K562 (cell line): ENCODE measurements around the gene C5orf24. TPM values are rescaled to one million over a fixed set of nuclear protein-coding genes. Genes with fewer than 3 reads are reported as not detected.

Experiments used
- ATF7 ChIP-seq: fragments of 450-650 bp; IDR thresholded peaks from 2 replicates; pipeline ENCODE4 v1.7.1; 2014; ENCODE audit warnings: mild to moderate bottlenecking, moderate library complexity
- HDGF ChIP-seq: fragments of 450-650 bp; IDR thresholded peaks from 2 replicates; pipeline ENCODE4 v1.6.1; 2016
- MEF2A ChIP-seq: IDR thresholded peaks from 2 replicates; pipeline ENCODE4 v1.6.1; 2011; ENCODE audit warnings: low read depth, mild to moderate bottlenecking, low read length, moderate library complexity; ENCODE audit not compliant: control insufficient read depth
- NR4A1 ChIP-seq, 2 experiments: fragments of 250-450 bp in 1 of 2; fragments of 450-650 bp in 1 of 2; sonication (Bioruptor Pico) in 1 of 2; IDR thresholded peaks; 2 replicates each; pipeline versions ENCODE4 v1.4.0 to v1.6.1; 2016 to 2020; ENCODE audit warnings: mild to moderate bottlenecking in 2 of 2, missing compliant biosample characterization in 1 of 2, missing genetic modification characterization in 1 of 2, moderate library complexity in 1 of 2
- PHF21A ChIP-seq: fragments of 450-650 bp; IDR thresholded peaks from 2 replicates; pipeline ENCODE4 v1.6.1; 2017; ENCODE audit warnings: low read depth, borderline replicate concordance
- TEAD1 ChIP-seq, 2 experiments: fragments of 450-650 bp in 1 of 2; sonication (generic) in 1 of 2; formaldehyde crosslinking; IDR thresholded peaks; 2 replicates each; pipeline versions ENCODE4 v1.4.0 to v1.8.0; 2020 to 2022; ENCODE audit warnings: mild to moderate bottlenecking in 2 of 2, missing genetic modification reagents in 1 of 2
- ZBTB7A ChIP-seq: IDR thresholded peaks from 2 replicates; pipeline ENCODE4 v1.6.1; 2011; ENCODE audit warnings: low read depth, mild to moderate bottlenecking, low read length, moderate library complexity, borderline replicate concordance; ENCODE audit not compliant: control insufficient read depth
- ZNF764 ChIP-seq: fragments of 250-450 bp; sonication (Bioruptor Pico); IDR thresholded peaks from 2 replicates; pipeline ENCODE4 v1.4.0; 2020; ENCODE audit warnings: low read depth, mild to moderate bottlenecking, moderate library complexity
- polyA plus RNA-seq, 8 experiments: library from polyadenylated mRNA; depleted of rRNA in 4 of 8; stranded (reverse) in 5 of 8; unstranded in 3 of 8; fragments of >200 nt; fragmentation: Nextera tagmentation in 2 of 8; fragmentation: Illumina TruSeq in 1 of 8; extraction: Ambion mirVana in 2 of 8; extraction: Trizol in 1 of 8; gene quantifications; 2 replicates each; pipeline versions ENCODE4 v1.2.1 to v1.2.3, GENCODE V29; 2011 to 2014; ENCODE audit warnings: inconsistent platforms in 1 of 8, missing spikeins in 1 of 8
- total RNA-seq, 7 experiments: library from RNA; depleted of rRNA in 6 of 7; stranded (reverse); fragments of >200 nt in 6 of 7; fragmentation: Illumina TruSeq in 2 of 7; extraction: Trizol in 2 of 7; gene quantifications; 2 replicates each; pipeline versions ENCODE4 v1.2.1 to v1.2.3, GENCODE V29; 2011 to 2021; ENCODE audit warnings: low replicate concordance in 1 of 7
- TF ChIP-seq, protein P1 (sequence below): sonication (generic); formaldehyde crosslinking; IDR thresholded peaks from 2 replicates; pipeline ENCODE4 v1.8.1; 2022; ENCODE audit warnings: missing genetic modification reagents
- TF ChIP-seq, protein P2 (sequence below): fragments of 450-650 bp; IDR thresholded peaks from 2 replicates; pipeline ENCODE4 v1.7.1; 2018; ENCODE audit warnings: mild to moderate bottlenecking, low read depth; ENCODE audit not compliant: partially characterized antibody
- TF ChIP-seq, protein P3 (sequence below): sonication (generic); formaldehyde crosslinking; IDR thresholded peaks from 2 replicates; pipeline ENCODE4 v1.5.0; 2020; ENCODE audit warnings: missing genetic modification reagents
- TF ChIP-seq, protein P4 (sequence below), 2 experiments: fragments of 450-650 bp; formaldehyde crosslinking in 1 of 2; IDR thresholded peaks; 2 replicates each; pipeline versions ENCODE4 v1.4.0 to v1.6.1; 2014 to 2020; ENCODE audit warnings: mild to moderate bottlenecking in 2 of 2, borderline replicate concordance in 1 of 2, low read depth in 1 of 2

Gene C5orf24
- total and polyA plus RNA-seq, 9 of the 15 experiments (the other 6 are each of a cell fraction or from before 2014, with no cell fraction given), result 8.9 to 38.6 (median 28.4) TPM

DNA sequence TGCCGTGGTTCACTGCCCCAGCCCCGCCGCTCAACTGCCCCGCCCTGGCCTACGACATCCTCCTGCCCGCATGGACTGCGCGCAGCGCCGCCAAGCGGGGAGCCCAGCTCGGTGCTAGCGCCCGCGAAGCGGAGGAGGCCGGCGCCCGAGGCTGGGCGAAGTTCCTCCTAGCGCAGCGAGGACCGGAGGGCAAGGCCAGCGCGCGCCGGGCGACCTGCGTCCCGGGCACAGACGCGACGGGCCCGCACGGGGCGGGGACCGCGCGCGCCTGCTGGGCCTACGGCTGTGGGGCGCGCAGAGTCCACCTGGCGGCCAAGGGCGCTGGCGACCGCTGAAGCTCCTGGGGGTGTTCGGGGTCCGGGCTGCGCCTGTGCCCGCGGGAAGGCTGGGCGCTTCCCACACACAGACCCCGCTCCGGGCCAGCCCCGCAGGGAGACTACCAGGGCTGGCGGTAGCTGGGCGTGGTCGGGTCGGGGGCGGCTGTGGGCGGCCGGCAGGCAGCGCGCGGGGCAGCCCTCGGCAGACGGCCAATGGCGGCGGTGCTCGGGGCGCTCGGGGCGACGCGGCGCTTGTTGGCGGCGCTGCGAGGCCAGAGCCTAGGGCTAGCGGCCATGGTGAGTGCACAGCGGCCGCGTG is 59.0 kb downstream of the C5orf24 start, which contains the start of gene PCBD2 (continued):
- TF ChIP-seq, protein P1, sequence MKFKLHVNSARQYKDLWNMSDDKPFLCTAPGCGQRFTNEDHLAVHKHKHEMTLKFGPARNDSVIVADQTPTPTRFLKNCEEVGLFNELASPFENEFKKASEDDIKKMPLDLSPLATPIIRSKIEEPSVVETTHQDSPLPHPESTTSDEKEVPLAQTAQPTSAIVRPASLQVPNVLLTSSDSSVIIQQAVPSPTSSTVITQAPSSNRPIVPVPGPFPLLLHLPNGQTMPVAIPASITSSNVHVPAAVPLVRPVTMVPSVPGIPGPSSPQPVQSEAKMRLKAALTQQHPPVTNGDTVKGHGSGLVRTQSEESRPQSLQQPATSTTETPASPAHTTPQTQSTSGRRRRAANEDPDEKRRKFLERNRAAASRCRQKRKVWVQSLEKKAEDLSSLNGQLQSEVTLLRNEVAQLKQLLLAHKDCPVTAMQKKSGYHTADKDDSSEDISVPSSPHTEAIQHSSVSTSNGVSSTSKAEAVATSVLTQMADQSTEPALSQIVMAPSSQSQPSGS (CRISPR knock-in tag), result 0 out of 2 replicates have a peak, but pooled peaks have one; percentile 47
- no peak for TF ChIP-seq HDGF
- peak; percentile 81 for TF ChIP-seq ATF7
- TF ChIP-seq, protein P2, sequence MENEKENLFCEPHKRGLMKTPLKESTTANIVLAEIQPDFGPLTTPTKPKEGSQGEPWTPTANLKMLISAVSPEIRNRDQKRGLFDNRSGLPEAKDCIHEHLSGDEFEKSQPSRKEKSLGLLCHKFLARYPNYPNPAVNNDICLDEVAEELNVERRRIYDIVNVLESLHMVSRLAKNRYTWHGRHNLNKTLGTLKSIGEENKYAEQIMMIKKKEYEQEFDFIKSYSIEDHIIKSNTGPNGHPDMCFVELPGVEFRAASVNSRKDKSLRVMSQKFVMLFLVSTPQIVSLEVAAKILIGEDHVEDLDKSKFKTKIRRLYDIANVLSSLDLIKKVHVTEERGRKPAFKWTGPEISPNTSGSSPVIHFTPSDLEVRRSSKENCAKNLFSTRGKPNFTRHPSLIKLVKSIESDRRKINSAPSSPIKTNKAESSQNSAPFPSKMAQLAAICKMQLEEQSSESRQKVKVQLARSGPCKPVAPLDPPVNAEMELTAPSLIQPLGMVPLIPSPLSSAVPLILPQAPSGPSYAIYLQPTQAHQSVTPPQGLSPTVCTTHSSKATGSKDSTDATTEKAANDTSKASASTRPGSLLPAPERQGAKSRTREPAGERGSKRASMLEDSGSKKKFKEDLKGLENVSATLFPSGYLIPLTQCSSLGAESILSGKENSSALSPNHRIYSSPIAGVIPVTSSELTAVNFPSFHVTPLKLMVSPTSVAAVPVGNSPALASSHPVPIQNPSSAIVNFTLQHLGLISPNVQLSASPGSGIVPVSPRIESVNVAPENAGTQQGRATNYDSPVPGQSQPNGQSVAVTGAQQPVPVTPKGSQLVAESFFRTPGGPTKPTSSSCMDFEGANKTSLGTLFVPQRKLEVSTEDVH, result no peak
- TF ChIP-seq, protein P3, sequence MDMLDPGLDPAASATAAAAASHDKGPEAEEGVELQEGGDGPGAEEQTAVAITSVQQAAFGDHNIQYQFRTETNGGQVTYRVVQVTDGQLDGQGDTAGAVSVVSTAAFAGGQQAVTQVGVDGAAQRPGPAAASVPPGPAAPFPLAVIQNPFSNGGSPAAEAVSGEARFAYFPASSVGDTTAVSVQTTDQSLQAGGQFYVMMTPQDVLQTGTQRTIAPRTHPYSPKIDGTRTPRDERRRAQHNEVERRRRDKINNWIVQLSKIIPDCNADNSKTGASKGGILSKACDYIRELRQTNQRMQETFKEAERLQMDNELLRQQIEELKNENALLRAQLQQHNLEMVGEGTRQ (CRISPR knock-in tag), result no peak
- TF ChIP-seq ZBTB7A, result 0 out of 2 replicates have a peak, but pooled peaks have one; percentile 2
- no peak for TF ChIP-seq ZNF764 (CRISPR knock-in tag)
- TF ChIP-seq PHF21A, result no peak; the same call in 1 of the 2 replicates
- peak; percentile 26 to 49; a peak in 2 of 4 replicates for TF ChIP-seq TEAD1 (CRISPR knock-in tag; IDR thresholded peaks at IDR 0.05)
- TF ChIP-seq MEF2A, result no peak
- TF ChIP-seq, protein P4, sequence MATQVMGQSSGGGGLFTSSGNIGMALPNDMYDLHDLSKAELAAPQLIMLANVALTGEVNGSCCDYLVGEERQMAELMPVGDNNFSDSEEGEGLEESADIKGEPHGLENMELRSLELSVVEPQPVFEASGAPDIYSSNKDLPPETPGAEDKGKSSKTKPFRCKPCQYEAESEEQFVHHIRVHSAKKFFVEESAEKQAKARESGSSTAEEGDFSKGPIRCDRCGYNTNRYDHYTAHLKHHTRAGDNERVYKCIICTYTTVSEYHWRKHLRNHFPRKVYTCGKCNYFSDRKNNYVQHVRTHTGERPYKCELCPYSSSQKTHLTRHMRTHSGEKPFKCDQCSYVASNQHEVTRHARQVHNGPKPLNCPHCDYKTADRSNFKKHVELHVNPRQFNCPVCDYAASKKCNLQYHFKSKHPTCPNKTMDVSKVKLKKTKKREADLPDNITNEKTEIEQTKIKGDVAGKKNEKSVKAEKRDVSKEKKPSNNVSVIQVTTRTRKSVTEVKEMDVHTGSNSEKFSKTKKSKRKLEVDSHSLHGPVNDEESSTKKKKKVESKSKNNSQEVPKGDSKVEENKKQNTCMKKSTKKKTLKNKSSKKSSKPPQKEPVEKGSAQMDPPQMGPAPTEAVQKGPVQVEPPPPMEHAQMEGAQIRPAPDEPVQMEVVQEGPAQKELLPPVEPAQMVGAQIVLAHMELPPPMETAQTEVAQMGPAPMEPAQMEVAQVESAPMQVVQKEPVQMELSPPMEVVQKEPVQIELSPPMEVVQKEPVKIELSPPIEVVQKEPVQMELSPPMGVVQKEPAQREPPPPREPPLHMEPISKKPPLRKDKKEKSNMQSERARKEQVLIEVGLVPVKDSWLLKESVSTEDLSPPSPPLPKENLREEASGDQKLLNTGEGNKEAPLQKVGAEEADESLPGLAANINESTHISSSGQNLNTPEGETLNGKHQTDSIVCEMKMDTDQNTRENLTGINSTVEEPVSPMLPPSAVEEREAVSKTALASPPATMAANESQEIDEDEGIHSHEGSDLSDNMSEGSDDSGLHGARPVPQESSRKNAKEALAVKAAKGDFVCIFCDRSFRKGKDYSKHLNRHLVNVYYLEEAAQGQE (IDR thresholded peaks at IDR 0.05; ENCODE audit: borderline replicate concordance), result peak; percentile 72; the same call in 1 of the 2 replicates
- TF ChIP-seq, protein P4 (CRISPR knock-in tag; IDR thresholded peaks at IDR 0.05; ENCODE audit: low read depth), result peak; percentile 63; the same call in 1 of the 2 replicates
- no peak for TF ChIP-seq NR4A1 (CRISPR knock-in tag; IDR thresholded peaks at IDR 0.05)
- no peak; the same call in 1 of the 2 replicates for TF ChIP-seq NR4A1 (tag; IDR thresholded peaks at IDR 0.05)
